Smooth muscle cell (in vitro differentiated cells): ENCODE results near the gene KRT38. TPM values are rescaled to one million over a fixed set of nuclear protein-coding genes. Genes with fewer than 3 reads are reported as not detected.

Experiments used
- DNase-seq: peaks from one replicate; lab custom pipeline; 2025; ENCODE audit not compliant: unreplicated experiment; lab: John Stamatoyannopoulos, UW
- H2AFZ ChIP-seq: fragments of 200-600 bp; sonication (generic); 2 replicates; pipeline ENCODE4 v1.6.0; 2016; ENCODE audit warnings: antibody characterized with exemption, low read depth, mild to moderate bottlenecking
- H3F3A ChIP-seq: fragments of 200-600 bp; sonication (generic); 2 replicates; pipeline ENCODE4 v1.6.0; 2017; ENCODE audit warnings: antibody characterized with exemption, low read depth
- H3K27ac ChIP-seq: fragments of 200-600 bp; sonication (generic); 2 replicates; pipeline ENCODE4 v1.5.1; 2016; ENCODE audit warnings: low read depth, mild to moderate bottlenecking
- H3K27me3 ChIP-seq: fragments of 200-600 bp; sonication (generic); 2 replicates; pipeline ENCODE4 v1.6.1; 2016; ENCODE audit warnings: low read depth, mild to moderate bottlenecking
- H3K36me3 ChIP-seq: fragments of 200-600 bp; sonication (generic); 2 replicates; pipeline ENCODE4 v1.5.1; 2016; ENCODE audit warnings: low read depth
- H3K4me1 ChIP-seq: fragments of 200-600 bp; sonication (generic); 2 replicates; pipeline ENCODE4 v1.5.1; 2016; ENCODE audit warnings: low read depth
- H3K4me2 ChIP-seq: fragments of 200-600 bp; sonication (generic); 2 replicates; pipeline ENCODE4 v1.6.0; 2016; ENCODE audit warnings: mild to moderate bottlenecking
- H3K4me3 ChIP-seq: fragments of 200-600 bp; sonication (generic); 2 replicates; pipeline ENCODE4 v1.5.1; 2016; ENCODE audit warnings: mild to moderate bottlenecking
- H3K79me2 ChIP-seq: fragments of 200-600 bp; sonication (generic); 2 replicates; pipeline ENCODE4 v1.6.0; 2016; ENCODE audit warnings: low read depth, mild to moderate bottlenecking
- H3K9ac ChIP-seq: fragments of 200-600 bp; sonication (generic); 2 replicates; pipeline ENCODE4 v1.6.0; 2016; ENCODE audit warnings: low read depth
- H3K9me3 ChIP-seq: fragments of 200-600 bp; sonication (generic); replicated peaks from 2 replicates; pipeline ENCODE4 v1.5.1; 2016; ENCODE audit warnings: low read depth
- H4K20me1 ChIP-seq: fragments of 200-600 bp; sonication (generic); 2 replicates; pipeline ENCODE4 v1.6.0; 2016; ENCODE audit warnings: low read depth
- WGBS: methylation state at CpG from one replicate; pipeline ENCODE4 v1.1.7; 2016; ENCODE audit warnings: low lambda C conversion rate; 5-methylcytosine and 5-hydroxymethylcytosine counted together
- polyA plus RNA-seq: library from polyadenylated mRNA; unstranded; fragments of >200 nt; fragmentation: Nextera tagmentation; extraction: Ambion mirVana; gene quantifications from 2 replicates; pipeline ENCODE4 v1.2.1, GENCODE V29; 2016
- total RNA-seq: library from RNA; depleted of rRNA; stranded (reverse); fragments of >200 nt; gene quantifications from 2 replicates; pipeline ENCODE4 v1.2.3, GENCODE V29; 2014
- TF ChIP-seq, protein P1 (sequence below): fragments of 200-600 bp; sonication (generic); IDR thresholded peaks from 2 replicates; pipeline ENCODE4 v1.5.1; 2017; ENCODE audit warnings: borderline replicate concordance, mild to moderate bottlenecking, antibody characterized with exemption; ENCODE audit not compliant: insufficient read depth, poor library complexity, severe bottlenecking

Gene KRT38
- total and polyA plus RNA-seq, 2 experiments from 2014 or later = not detected

DNA sequence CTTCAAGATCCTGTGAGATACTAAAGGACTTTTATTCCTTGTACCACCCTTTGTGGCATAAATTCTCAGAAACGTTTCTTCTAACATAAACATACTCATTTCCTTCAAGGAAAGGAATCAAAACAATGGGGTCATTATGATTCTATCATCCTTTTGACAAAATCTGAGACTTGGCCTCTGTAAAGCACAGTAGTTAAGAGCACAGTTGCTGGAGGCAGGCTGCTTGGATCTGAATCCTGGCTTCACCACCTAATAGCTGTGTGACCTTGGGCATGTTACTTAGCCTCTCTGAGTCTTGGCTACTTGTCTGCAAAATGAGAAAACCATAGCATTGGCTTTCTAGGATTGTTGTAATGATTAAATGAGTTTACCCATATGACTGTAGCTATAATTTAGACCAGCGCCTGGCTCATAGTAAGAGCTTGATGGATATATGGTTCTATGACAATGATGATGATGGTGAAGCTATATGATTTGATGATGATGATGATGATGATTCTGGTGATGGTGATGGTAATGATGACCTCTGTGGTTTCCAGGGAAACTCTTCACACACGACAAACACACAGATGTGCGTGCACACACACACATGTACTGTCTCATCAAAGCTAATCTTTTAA, 37.3 kb downstream of the KRT38 start:
- H3K9me3 ChIP-seq = no peaks in the 10 kb centered on the region
- H3F3A ChIP-seq = peaks cover 9% of the 10 kb centered on the region
- peak overlapping the region; percentile 94 for H3K27ac ChIP-seq
- no peak overlapping the region for H2AFZ ChIP-seq
- H3K4me3 ChIP-seq = no peak overlapping the region
- peak overlapping the region; percentile 41 for H3K9ac ChIP-seq
- H3K4me2 ChIP-seq = peak overlapping the region; percentile 61
- WGBS = 50% methylated on average over 4 of the region's 4 CpGs
- no peaks in the 10 kb centered on the region for H3K27me3 ChIP-seq
- no peak for DNase-seq
- TF ChIP-seq, protein P1, sequence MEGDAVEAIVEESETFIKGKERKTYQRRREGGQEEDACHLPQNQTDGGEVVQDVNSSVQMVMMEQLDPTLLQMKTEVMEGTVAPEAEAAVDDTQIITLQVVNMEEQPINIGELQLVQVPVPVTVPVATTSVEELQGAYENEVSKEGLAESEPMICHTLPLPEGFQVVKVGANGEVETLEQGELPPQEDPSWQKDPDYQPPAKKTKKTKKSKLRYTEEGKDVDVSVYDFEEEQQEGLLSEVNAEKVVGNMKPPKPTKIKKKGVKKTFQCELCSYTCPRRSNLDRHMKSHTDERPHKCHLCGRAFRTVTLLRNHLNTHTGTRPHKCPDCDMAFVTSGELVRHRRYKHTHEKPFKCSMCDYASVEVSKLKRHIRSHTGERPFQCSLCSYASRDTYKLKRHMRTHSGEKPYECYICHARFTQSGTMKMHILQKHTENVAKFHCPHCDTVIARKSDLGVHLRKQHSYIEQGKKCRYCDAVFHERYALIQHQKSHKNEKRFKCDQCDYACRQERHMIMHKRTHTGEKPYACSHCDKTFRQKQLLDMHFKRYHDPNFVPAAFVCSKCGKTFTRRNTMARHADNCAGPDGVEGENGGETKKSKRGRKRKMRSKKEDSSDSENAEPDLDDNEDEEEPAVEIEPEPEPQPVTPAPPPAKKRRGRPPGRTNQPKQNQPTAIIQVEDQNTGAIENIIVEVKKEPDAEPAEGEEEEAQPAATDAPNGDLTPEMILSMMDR = no peak
- no peaks in the 10 kb centered on the region for H3K4me1 ChIP-seq
- no peaks in the 10 kb centered on the region for H4K20me1 ChIP-seq
- H3K36me3 ChIP-seq = no peaks in the 10 kb centered on the region
- no peaks in the 10 kb centered on the region for H3K79me2 ChIP-seq

DNA sequence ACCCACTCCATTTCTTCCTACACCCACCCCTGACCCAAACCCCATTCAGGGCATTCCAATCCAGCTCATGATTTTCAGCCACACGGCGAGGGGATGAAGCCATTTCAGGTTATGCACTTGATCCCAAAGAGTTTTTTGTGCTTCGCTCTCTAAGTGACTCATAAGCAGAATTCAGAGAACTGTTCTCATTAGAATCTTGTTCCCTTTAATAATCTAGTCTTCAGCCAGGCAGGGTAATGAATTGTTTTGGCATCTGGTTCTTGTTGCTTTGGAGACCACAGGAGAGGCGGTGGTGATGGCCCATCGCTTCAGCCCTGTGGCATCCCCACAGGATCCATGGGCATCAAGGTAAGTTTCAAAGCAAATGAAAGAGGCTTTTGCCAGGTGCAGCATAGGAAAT, 38.6 kb downstream of the KRT38 start:
- TF ChIP-seq, protein P1 = no peak
- H3K79me2 ChIP-seq = no peaks in the 10 kb centered on the region
- no peak for DNase-seq
- H4K20me1 ChIP-seq = no peaks in the 10 kb centered on the region
- H3K9ac ChIP-seq = peak overlapping the region; percentile 37
- H2AFZ ChIP-seq = no peak overlapping the region
- peaks cover 9% of the 10 kb centered on the region for H3F3A ChIP-seq
- no peaks in the 10 kb centered on the region for H3K36me3 ChIP-seq
- WGBS = 64% methylated on average over 5 of the region's 5 CpGs
- no peaks in the 10 kb centered on the region for H3K27me3 ChIP-seq
- H3K27ac ChIP-seq = peak overlapping the region; percentile 46
- no peaks in the 10 kb centered on the region for H3K9me3 ChIP-seq
- no peaks in the 10 kb centered on the region for H3K4me1 ChIP-seq
- H3K4me2 ChIP-seq = no peak overlapping the region
- no peak overlapping the region for H3K4me3 ChIP-seq

DNA sequence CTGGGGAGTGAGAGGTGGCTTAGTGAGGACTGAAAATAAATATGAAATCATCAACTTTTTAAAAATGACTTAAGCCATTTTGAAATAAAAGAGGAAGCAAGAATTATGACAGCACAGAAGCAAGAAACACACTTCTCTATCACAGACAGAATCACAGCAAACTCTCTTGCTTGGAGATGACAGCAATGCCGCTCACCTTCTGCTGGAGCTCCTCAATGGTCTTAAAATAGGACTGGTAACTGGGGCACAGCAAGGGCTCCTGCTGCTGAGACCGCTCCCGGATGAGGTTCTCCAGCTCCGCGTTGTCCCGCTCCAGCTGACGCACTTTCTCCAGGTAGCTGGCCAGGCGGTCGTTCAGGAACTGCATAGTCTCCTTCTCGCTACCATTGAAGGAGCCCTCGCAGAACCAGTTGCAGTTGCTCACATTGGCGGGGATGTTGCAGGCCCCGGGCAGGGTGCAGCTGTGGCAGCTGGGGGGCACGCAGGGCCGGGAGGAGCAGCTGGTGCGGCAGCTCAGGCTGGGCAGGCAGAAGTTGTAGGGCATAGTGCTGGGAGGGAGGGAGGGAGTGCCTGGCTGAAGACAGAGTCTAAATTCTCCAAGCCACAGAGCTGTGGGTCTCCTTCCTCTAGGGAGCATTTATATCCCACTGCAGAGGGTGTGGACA, 43.7 kb downstream of the KRT38 start, which contains the start of gene KRT31:
TSS of gene KRT31 (minus strand) at position 613 of the 665 bp plus-strand sequence. CDS start at position 544, 69 bp downstream.
- H3K9ac ChIP-seq = no peak within 1 kb of the TSS
- TF ChIP-seq, protein P1 = no peak
- H4K20me1 ChIP-seq = no peaks in the 10 kb centered on the region
- no peak within 1 kb of the TSS for H3K27ac ChIP-seq
- H3K4me1 ChIP-seq = no peaks in the 10 kb centered on the region
- H3K27me3 ChIP-seq = no peaks in the 10 kb centered on the region
- no peak for DNase-seq
- H3F3A ChIP-seq = no peaks in the 10 kb centered on the region
- H3K4me2 ChIP-seq = no peak within 1 kb of the TSS
- no peaks in the 10 kb centered on the region for H3K9me3 ChIP-seq
- WGBS = 96% methylated on average over 16 of the region's 16 CpGs
- no peak within 1 kb of the TSS for H2AFZ ChIP-seq
- no peak within 1 kb of the TSS for H3K4me3 ChIP-seq
- H3K36me3 ChIP-seq = no peaks in the 10 kb centered on the region
- H3K79me2 ChIP-seq = no peaks in the 10 kb centered on the region

DNA sequence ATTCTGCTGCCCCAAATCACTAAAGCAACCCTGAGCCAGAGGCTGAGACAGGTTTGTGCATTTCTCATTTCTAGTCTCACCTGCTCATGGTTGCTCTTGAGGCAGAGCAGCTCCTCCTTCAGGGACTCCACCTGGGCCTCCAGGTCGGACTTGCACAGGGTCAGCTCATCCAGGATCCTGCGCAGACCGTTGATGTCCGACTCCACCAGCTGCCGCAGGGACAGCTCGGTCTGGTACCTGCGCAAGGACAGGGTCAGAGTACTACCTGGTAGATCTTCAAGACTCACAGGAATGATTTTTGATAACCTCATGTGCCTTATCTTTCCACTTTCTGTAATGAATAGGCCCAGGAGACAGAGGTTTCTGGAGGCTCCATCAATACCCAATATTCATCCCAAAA, 44.4 kb downstream of the KRT38 start:
- H3K36me3 ChIP-seq = no peaks in the 10 kb centered on the region
- TF ChIP-seq, protein P1 = no peak
- DNase-seq = no peak
- no peaks in the 10 kb centered on the region for H4K20me1 ChIP-seq
- H3K27ac ChIP-seq = no peak overlapping the region
- no peak overlapping the region for H3K4me2 ChIP-seq
- H3K4me1 ChIP-seq = no peaks in the 10 kb centered on the region
- H2AFZ ChIP-seq = no peak overlapping the region
- no peak overlapping the region for H3K4me3 ChIP-seq
- H3K27me3 ChIP-seq = no peaks in the 10 kb centered on the region
- no peaks in the 10 kb centered on the region for H3F3A ChIP-seq
- H3K9me3 ChIP-seq = no peaks in the 10 kb centered on the region
- 94% methylated on average over 7 of the region's 7 CpGs for WGBS
- no peaks in the 10 kb centered on the region for H3K79me2 ChIP-seq
- no peak overlapping the region for H3K9ac ChIP-seq
